Keratinocyte (primary cell): Measurements from ENCODE around the gene ARID3A. TPM values are rescaled to one million over a fixed set of nuclear protein-coding genes. Genes with fewer than 3 reads are reported as not detected.

ENCODE experiments used
- DNase-seq: peaks from one replicate; pipeline ENCODE4 v3.0.0-alpha.2; 2011; ENCODE audit warnings: low read depth, missing footprints, low spot score
- FAIRE-seq: peaks from 2 replicates; lab custom pipeline; 2011; peaks lifted over from hg19 to GRCh38; lab: Jason Lieb, UNC
- H2AFZ ChIP-seq: 2 replicates; pipeline ENCODE4 v1.6.0; 2012; ENCODE audit warnings: low read length, control low read depth, inconsistent platforms; ENCODE audit not compliant: control insufficient read depth
- H3K27ac ChIP-seq: 2 replicates; pipeline ENCODE4 v1.5.1; 2011; ENCODE audit warnings: low read length; ENCODE audit not compliant: control insufficient read depth, insufficient read depth
- H3K27me3 ChIP-seq: 3 replicates; pipeline ENCODE4 v1.6.0; 2011; ENCODE audit warnings: low read length; ENCODE audit not compliant: control insufficient read depth, insufficient read depth; ENCODE audit errors: extremely low read depth
- H3K36me3 ChIP-seq, 2 experiments: 2 replicates in 1 of 2; 3 replicates in 1 of 2; pipeline ENCODE4 v1.5.1; 2011; ENCODE audit warnings: low read length in 2 of 2, mild to moderate bottlenecking in 1 of 2; ENCODE audit not compliant: control insufficient read depth in 2 of 2, insufficient read depth in 2 of 2; ENCODE audit errors: extremely low read depth in 1 of 2
- H3K4me1 ChIP-seq: 3 replicates; pipeline ENCODE4 v1.5.1; 2011; ENCODE audit warnings: low read length; ENCODE audit not compliant: control insufficient read depth, insufficient read depth; ENCODE audit errors: extremely low read depth
- H3K4me2 ChIP-seq: 3 replicates; pipeline ENCODE4 v1.6.0; 2011; ENCODE audit warnings: low read depth, low read length; ENCODE audit not compliant: control insufficient read depth, insufficient read depth; ENCODE audit errors: extremely low read depth
- H3K4me3 ChIP-seq, 3 experiments: fragments of 200-600 bp in 1 of 3; sonication (generic) in 1 of 3; 2 replicates in 2 of 3; 3 replicates in 1 of 3; pipeline ENCODE4 v1.5.1; 2011 to 2016; ENCODE audit warnings: low read length in 3 of 3, mild to moderate bottlenecking in 3 of 3, control low read depth in 2 of 3, inconsistent platforms in 1 of 3, low read depth in 1 of 3, mixed read lengths in 1 of 3, mixed run types in 1 of 3, moderate library complexity in 1 of 3; ENCODE audit not compliant: control insufficient read depth in 2 of 3, insufficient read depth in 2 of 3; ENCODE audit errors: extremely low read depth in 1 of 3
- H3K79me2 ChIP-seq: 2 replicates; pipeline ENCODE4 v1.6.0; 2012; ENCODE audit warnings: low read length; ENCODE audit not compliant: control insufficient read depth, insufficient read depth
- H3K9ac ChIP-seq: 3 replicates; pipeline ENCODE4 v1.6.0; 2011; ENCODE audit warnings: low read length; ENCODE audit not compliant: control insufficient read depth, insufficient read depth; ENCODE audit errors: extremely low read depth
- H3K9me1 ChIP-seq: 3 replicates; pipeline ENCODE4 v1.6.0; 2011; ENCODE audit warnings: low read length; ENCODE audit not compliant: control insufficient read depth, insufficient read depth; ENCODE audit errors: extremely low read depth
- H3K9me3 ChIP-seq: 2 replicates; pipeline ENCODE4 v1.5.1; 2012; ENCODE audit warnings: low read depth, low read length; ENCODE audit not compliant: control insufficient read depth
- H4K20me1 ChIP-seq: 3 replicates; pipeline ENCODE4 v1.6.0; 2011; ENCODE audit warnings: low read length; ENCODE audit not compliant: control insufficient read depth, insufficient read depth; ENCODE audit errors: extremely low read depth
- EZH2 ChIP-seq: IDR thresholded peaks from one replicate; pipeline ENCODE4 v1.6.1; 2012; ENCODE audit warnings: inconsistent platforms, mild to moderate bottlenecking, low read length, moderate library complexity
- dilution Hi-C: fragments of 300-500 bp; cut with MboI; formaldehyde crosslinking; loops from one replicate; pipeline ENCODE4 v1.7.0; 2020; ENCODE audit warnings: low sequenced_read_pairs; ENCODE audit not compliant: extremely low pct_ligation_motif_present
- polyA plus RNA-seq, 5 experiments: library from polyadenylated mRNA; depleted of rRNA in 3 of 5; stranded (reverse) in 3 of 5; stranded (forward) in 1 of 5; unstranded in 1 of 5; fragments of >200 nt; gene quantifications; 1 replicate in 1 of 5; 2 replicates in 3 of 5; 3 replicates in 1 of 5; pipeline versions ENCODE4 v1.2.1 to v1.2.3, GENCODE V29; 2011 to 2012; ENCODE audit warnings: missing spikeins in 2 of 5, low read depth in 1 of 5, low replicate concordance in 1 of 5
- TF ChIP-seq, protein P1 (sequence below), 3 experiments: IDR thresholded peaks in 1 of 3; conservative IDR thresholded peaks in 1 of 3; optimal IDR thresholded peaks in 1 of 3; 2 replicates in 2 of 3; 3 replicates in 1 of 3; pipeline versions ENCODE3 to v1.5.1; 2011; ENCODE audit warnings: low read length in 3 of 3, mild to moderate bottlenecking in 3 of 3, moderate library complexity in 2 of 3, control low read depth in 1 of 3, inconsistent platforms in 1 of 3; ENCODE audit not compliant: insufficient read depth in 2 of 3; ENCODE audit errors: extremely low read depth in 1 of 3

Gene ARID3A
- polyA plus RNA-seq, 1 donor (not counting 4 experiments of a cell fraction or from before 2014, with no cell fraction given): 2.6 TPM

DNA sequence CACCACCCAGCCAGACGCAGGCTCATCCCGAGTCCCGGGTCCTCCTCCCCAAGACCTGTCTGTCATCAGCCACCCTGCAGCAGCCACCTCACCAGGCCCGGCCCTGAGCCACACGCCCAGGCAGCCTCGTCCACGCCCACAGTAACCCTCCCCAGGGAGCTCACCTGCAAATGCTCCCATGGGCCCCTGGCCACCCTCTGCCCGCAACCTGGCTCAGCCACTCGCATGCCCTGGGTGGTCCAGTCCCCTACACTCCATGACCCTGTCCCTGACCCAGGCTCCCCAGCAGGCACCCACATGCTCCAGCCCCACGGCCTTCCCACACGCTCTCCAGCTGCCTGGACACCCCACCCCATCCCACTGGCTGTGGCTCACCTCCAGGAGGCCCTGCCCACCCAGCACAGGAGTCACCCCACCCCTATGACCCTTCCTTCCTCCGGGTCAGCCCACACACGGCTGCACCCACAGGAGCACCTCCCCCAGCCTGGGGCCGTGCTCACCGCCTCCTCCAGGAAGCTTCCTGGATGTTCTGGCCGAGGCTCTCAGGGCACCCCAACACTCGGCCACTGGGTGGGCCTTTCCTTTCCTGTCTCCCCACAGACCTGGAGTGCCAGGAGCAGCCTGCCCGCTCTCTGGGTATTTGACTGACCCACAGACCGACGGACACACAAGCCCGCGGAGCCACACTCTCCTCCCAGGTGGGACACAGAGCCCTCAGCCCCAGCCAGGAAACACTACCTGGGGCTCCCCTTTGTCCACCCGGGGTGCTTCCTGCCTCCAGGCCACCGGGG is 91.5 kb downstream of the ARID3A start:
- dilution Hi-C loops: no loop called here
- H3K79me2 ChIP-seq: peaks cover 82% of the 10 kb centered on the region
- peaks cover 38% of the 10 kb centered on the region for H3K4me1 ChIP-seq
- peak overlapping the region; percentile 60 for H3K27ac ChIP-seq
- no peak overlapping the region for H2AFZ ChIP-seq
- H3K9me3 ChIP-seq: no peaks in the 10 kb centered on the region
- peak overlapping the region; percentile 81 for H3K4me2 ChIP-seq
- H3K9me1 ChIP-seq: peaks cover 4% of the 10 kb centered on the region
- FAIRE-seq: peak; percentile 51
- peak overlapping the region; percentile 0 to 38 (median 37) for H3K4me3 ChIP-seq
- peaks cover 31% of the 10 kb centered on the region for H4K20me1 ChIP-seq
- DNase-seq: no peak
- H3K9ac ChIP-seq: peak overlapping the region; percentile 34
- no peak for TF ChIP-seq EZH2
- TF ChIP-seq, protein P1, sequence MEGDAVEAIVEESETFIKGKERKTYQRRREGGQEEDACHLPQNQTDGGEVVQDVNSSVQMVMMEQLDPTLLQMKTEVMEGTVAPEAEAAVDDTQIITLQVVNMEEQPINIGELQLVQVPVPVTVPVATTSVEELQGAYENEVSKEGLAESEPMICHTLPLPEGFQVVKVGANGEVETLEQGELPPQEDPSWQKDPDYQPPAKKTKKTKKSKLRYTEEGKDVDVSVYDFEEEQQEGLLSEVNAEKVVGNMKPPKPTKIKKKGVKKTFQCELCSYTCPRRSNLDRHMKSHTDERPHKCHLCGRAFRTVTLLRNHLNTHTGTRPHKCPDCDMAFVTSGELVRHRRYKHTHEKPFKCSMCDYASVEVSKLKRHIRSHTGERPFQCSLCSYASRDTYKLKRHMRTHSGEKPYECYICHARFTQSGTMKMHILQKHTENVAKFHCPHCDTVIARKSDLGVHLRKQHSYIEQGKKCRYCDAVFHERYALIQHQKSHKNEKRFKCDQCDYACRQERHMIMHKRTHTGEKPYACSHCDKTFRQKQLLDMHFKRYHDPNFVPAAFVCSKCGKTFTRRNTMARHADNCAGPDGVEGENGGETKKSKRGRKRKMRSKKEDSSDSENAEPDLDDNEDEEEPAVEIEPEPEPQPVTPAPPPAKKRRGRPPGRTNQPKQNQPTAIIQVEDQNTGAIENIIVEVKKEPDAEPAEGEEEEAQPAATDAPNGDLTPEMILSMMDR (optimal IDR thresholded peaks at IDR 0.05 in 1 of 3, IDR thresholded peaks at IDR 0.05 in 1 of 3, conservative IDR thresholded peaks at IDR 0.05 in 1 of 3; ENCODE audit: extremely low read depth in 1 of 3, insufficient read depth in 2 of 3, low read length in 3 of 3): no peak
- H3K27me3 ChIP-seq: no peaks in the 10 kb centered on the region
- H3K36me3 ChIP-seq: peaks cover 4 to 11% of the 10 kb centered on the region in 2 experiments

DNA sequence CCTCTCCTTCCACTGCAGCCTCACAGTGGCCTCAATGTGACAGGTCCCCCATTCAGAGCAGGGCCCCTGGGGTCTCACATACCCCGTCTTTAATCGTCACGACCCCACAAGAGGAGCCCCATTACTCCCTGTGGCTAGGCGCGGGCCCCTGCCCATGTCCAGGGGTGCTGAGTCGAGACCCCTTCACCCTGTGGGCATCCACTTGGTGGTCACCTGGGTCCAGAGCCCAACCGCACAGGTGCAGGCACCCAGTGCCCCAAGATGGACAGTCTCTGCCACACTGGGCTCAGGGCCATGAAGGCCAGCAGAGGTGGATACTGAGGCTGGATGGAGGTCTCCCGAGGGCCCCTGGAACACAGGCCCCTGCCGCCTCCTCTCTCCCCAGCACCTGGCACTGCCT is 92.1 kb downstream of the ARID3A start:
- peaks cover 31% of the 10 kb centered on the region for H4K20me1 ChIP-seq
- H3K9ac ChIP-seq: no peak overlapping the region
- TF ChIP-seq EZH2: no peak
- TF ChIP-seq, protein P1 (optimal IDR thresholded peaks at IDR 0.05 in 1 of 3, IDR thresholded peaks at IDR 0.05 in 1 of 3, conservative IDR thresholded peaks at IDR 0.05 in 1 of 3; ENCODE audit: extremely low read depth in 1 of 3, insufficient read depth in 2 of 3, low read length in 3 of 3): no peak
- DNase-seq: no peak
- no peaks in the 10 kb centered on the region for H3K9me3 ChIP-seq
- peaks cover 38% of the 10 kb centered on the region for H3K4me1 ChIP-seq
- no peak for FAIRE-seq
- peaks cover 4% of the 10 kb centered on the region for H3K9me1 ChIP-seq
- H3K27ac ChIP-seq: no peak overlapping the region
- peaks cover 80% of the 10 kb centered on the region for H3K79me2 ChIP-seq
- dilution Hi-C loops: no loop called here
- H3K4me3 ChIP-seq: no peak overlapping the region
- no peaks in the 10 kb centered on the region for H3K27me3 ChIP-seq
- peaks cover 3 to 11% of the 10 kb centered on the region in 2 experiments for H3K36me3 ChIP-seq
- no peak overlapping the region for H2AFZ ChIP-seq
- H3K4me2 ChIP-seq: peak overlapping the region; percentile 81
